ENCODE results near the gene PLSCR5. TPM values are rescaled to one million over a fixed set of nuclear protein-coding genes. Genes with fewer than 3 reads are reported as not detected.

PLSCR5 gene
- total RNA-seq, 1 donor from 2014 or later = not detected

DNA sequence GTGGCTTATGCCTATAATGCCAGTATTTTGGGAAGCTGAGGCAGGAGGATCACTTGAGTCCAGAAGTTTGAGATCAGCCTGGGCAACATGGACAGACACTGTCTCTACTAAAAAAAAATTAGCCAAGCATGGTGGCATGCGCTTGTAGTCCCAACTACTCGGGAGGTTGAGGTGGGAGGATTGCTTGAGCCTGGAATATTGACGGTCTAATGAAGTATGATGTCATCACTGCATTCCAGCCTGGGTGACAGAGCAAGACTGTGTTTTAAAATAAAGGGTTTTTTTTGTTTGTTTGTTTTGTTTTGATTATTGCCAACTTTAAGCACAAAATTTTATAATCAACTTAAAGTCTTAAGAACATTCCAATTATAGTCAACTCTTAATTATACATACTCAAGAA is 67.5 kb downstream of the PLSCR5 start:
- ATAC-seq (ENCODE audit: low read depth) = no peak
- Mint-ChIP-seq H3K9me3 (no peaks in the 10 kb centered on the region), H3K27ac (no peak overlapping the region), H3K27me3 (no peaks in the 10 kb centered on the region), H3K4me3 (no peak overlapping the region), H3K36me3 (ENCODE audit: low read depth) (peaks cover 27% of the 10 kb centered on the region), H3K4me1 (peaks cover 41% of the 10 kb centered on the region)
- TF ChIP-seq CTCF (IDR thresholded peaks at IDR 0.05) = no peak
- ChIA-PET POLR2A (no interaction called here), CTCF (no interaction called here)
- intact Hi-C loops (cut with micrococcal nuclease) = no loop called here
- no peak for DNase-seq

DNA sequence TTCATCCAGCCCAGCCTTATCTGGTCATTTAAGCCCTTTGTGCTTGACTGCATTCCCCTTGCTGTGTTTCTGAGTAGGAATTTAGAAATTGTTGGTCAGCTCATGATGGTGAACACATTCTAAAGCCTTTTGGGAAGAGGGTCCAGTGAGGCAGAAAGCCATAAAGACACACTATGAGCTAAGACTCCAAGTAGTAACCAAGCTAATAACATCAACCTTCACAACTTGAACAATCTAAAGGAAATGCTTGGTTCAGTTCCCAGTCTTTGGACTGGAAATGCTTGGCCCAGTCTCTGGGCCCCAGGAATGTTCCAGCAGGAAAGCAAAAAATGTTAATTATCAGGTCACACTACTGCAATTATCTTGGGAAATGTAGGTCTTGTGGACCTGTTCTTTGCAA is 68.5 kb downstream of the PLSCR5 start:
- POLR2A ChIA-PET = no interaction called here
- peaks cover 32% of the 10 kb centered on the region for H3K4me1 Mint-ChIP-seq
- H3K36me3 Mint-ChIP-seq (ENCODE audit: low read depth) = peaks cover 32% of the 10 kb centered on the region
- no peaks in the 10 kb centered on the region for H3K27me3 Mint-ChIP-seq
- intact Hi-C loops (cut with micrococcal nuclease) = no loop called here
- DNase-seq (no peak), ATAC-seq (ENCODE audit: low read depth) (no peak)
- CTCF ChIA-PET = no interaction called here
- H3K27ac Mint-ChIP-seq = no peak overlapping the region
- TF ChIP-seq CTCF (IDR thresholded peaks at IDR 0.05) = no peak
- no peak overlapping the region for H3K4me3 Mint-ChIP-seq
- no peaks in the 10 kb centered on the region for H3K9me3 Mint-ChIP-seq

Other genes with a start within 250 kb of the PLSCR5 start
- not detected in 2 replicates for gene PLSCR2, start 135.8 kb downstream of the PLSCR5 start, total RNA-seq
- 34.2 and 37.2 TPM in 2 replicates for gene PLSCR1, start 60.7 kb downstream of the PLSCR5 start, total RNA-seq

Measured in activated B cell treated with CpG ODN at 0.5 μM for 24 hours (primary cell).